ENCODE results near the gene CACNA2D1.

CACNA2D1 gene

GRCh38 chr7:82443547-82444219 is at the start of gene CACNA2D1:
TSS of gene CACNA2D1 (minus strand) at chr7:82443777.
- DNase-seq, result no peak

- DNase-seq, result no peak
Measured at GRCh38 chr7:82481499-82482097, 38.0 kb upstream of the CACNA2D1 start.

GRCh38 chr7:82477733-82478515 is 34.3 kb upstream of the CACNA2D1 start:
- DNase-seq, result no peak

- DNase-seq, result no peak
Measured at GRCh38 chr7:82472966-82473365, 29.4 kb upstream of the CACNA2D1 start.

- DNase-seq, result no peak
Measured at GRCh38 chr7:82471351-82472020, 27.9 kb upstream of the CACNA2D1 start.

- DNase-seq, result no peak
Measured at GRCh38 chr7:82469207-82469606, 25.6 kb upstream of the CACNA2D1 start.

GRCh38 chr7:82468435-82468834 is 24.9 kb upstream of the CACNA2D1 start:
- no peak for DNase-seq

- no peak for DNase-seq
Measured at GRCh38 chr7:82467020-82467419, 23.4 kb upstream of the CACNA2D1 start.

GRCh38 chr7:82464372-82464771 is 20.8 kb upstream of the CACNA2D1 start:
- no peak for DNase-seq

GRCh38 chr7:82455295-82455694 is 11.7 kb upstream of the CACNA2D1 start:
- no peak for DNase-seq

- DNase-seq, result no peak
Measured at GRCh38 chr7:82450759-82451158, 7.2 kb upstream of the CACNA2D1 start.

GRCh38 chr7:82449910-82450309 is 6.3 kb upstream of the CACNA2D1 start:
- no peak for DNase-seq

- no peak for DNase-seq
Measured at GRCh38 chr7:82446897-82447296, 3.3 kb upstream of the CACNA2D1 start.

- no peak for DNase-seq
Measured at GRCh38 chr7:82445271-82445670, 1.7 kb upstream of the CACNA2D1 start.

GRCh38 chr7:82444220-82444909 is 788 bp upstream of the CACNA2D1 start:
- peak; percentile 44 for DNase-seq

- DNase-seq, result no peak
Measured at GRCh38 chr7:82443036-82443546, 486 bp downstream of the CACNA2D1 start.

GRCh38 chr7:82442492-82443035 is 1.0 kb downstream of the CACNA2D1 start:
- DNase-seq, result no peak

- DNase-seq, result peak; percentile 38
Measured at GRCh38 chr7:82441669-82442478, 1.7 kb downstream of the CACNA2D1 start.

GRCh38 chr7:82438521-82438920 is 5.1 kb downstream of the CACNA2D1 start:
- no peak for DNase-seq

- no peak for DNase-seq
Measured at GRCh38 chr7:82435769-82436168, 7.8 kb downstream of the CACNA2D1 start.

GRCh38 chr7:82434275-82435022 is 9.1 kb downstream of the CACNA2D1 start:
- DNase-seq, result no peak

Measured in NCI-H524 treated with DMSO at 0.1 percent for 48 hours (cell line).